Ovary (tissue), 9 donors: ENCODE results near the gene IGSF9. TPM values are rescaled to one million over a fixed set of nuclear protein-coding genes. Genes with fewer than 3 reads are reported as not detected.

Source experiments
- DNase-seq, 5 donors: peaks; one replicate each; pipeline ENCODE4 v3.0.0-alpha.2; 2019 to 2020
- H3K27ac ChIP-seq, 2 donors: fragments of 200-600 bp; one replicate each; pipeline versions ENCODE4 v1.5.1 to v1.8.0; 2019 to 2022
- H3K27me3 ChIP-seq: fragments of 200-600 bp; one replicate; pipeline ENCODE4 v1.8.0; 2022
- H3K36me3 ChIP-seq: fragments of 200-600 bp; sonication (generic); one replicate; pipeline ENCODE4 v1.5.1; 2019
- H3K4me1 ChIP-seq: one replicate; pipeline ENCODE4 v1.8.1; 2013; ENCODE audit warnings: mild to moderate bottlenecking, moderate library complexity; ENCODE audit not compliant: insufficient read depth
- H3K4me3 ChIP-seq: fragments of 200-600 bp; sonication (generic); one replicate; pipeline ENCODE4 v1.5.1; 2017
- H3K9me3 ChIP-seq, 2 donors: fragments of 200-600 bp in 1 of 2; sonication (generic) in 1 of 2; one replicate each; pipeline versions ENCODE4 v1.5.1 to v1.8.1; 2013 to 2019; ENCODE audit warnings: mild to moderate bottlenecking in 1 of 2, moderate library complexity in 1 of 2
- EP300 ChIP-seq: sonication (generic); formaldehyde crosslinking; IDR thresholded peaks from one replicate; pipeline ENCODE4 v1.6.1; 2017; ENCODE audit warnings: antibody characterized with exemption
- POLR2A ChIP-seq: fragments of 450-650 bp; IDR thresholded peaks from one replicate; pipeline ENCODE4 v1.6.1; 2017; ENCODE audit warnings: antibody characterized with exemption, mild to moderate bottlenecking, moderate library complexity
- WGBS, 3 donors: extraction: QIAGEN DNeasy Blood & Tissue Kit in 1 of 3; methylation state at CpG; one replicate each; pipeline versions ENCODE4 v1.1.5 to v1.1.7; 2013 to 2017; 5-methylcytosine and 5-hydroxymethylcytosine counted together
- intact Hi-C, 4 donors: fragments of 100-400 bp; cut with DNase I; formaldehyde crosslinking; loops; one replicate each; pipeline versions ENCODE4 v1.11.0 to v1.15.1; 2022 to 2023
- polyA plus RNA-seq, 2 donors: library from polyadenylated mRNA; stranded (reverse); fragments of 200-250 nt in 1 of 2; fragments of 350-450 nt in 1 of 2; fragmentation: Illumina TruSeq in 1 of 2; extraction: RNeasy Lipid Tissue Mini Kit (QIAGEN cat#74804) in 1 of 2; gene quantifications; one replicate each; pipeline ENCODE4 v1.2.3, GENCODE V29; 2013 to 2014
- total RNA-seq, 7 donors: library from RNA; depleted of rRNA in 2 of 7; stranded (reverse); fragments of >200 nt in 2 of 7; fragmentation: NEBNext Ultra II Directional in 3 of 7; extraction: Animal tissue kit (Norgen Biotek cat#: 25700) in 3 of 7; gene quantifications; one replicate each; pipeline versions ENCODE4 v1.1.0 to v1.2.4, GENCODE V29; 2016 to 2023
- TF ChIP-seq, protein P1 (sequence below), 3 donors: fragments of 450-650 bp in 2 of 3; fragments of 200-600 bp in 1 of 3; IDR thresholded peaks; one replicate each; pipeline versions ENCODE4 v1.5.1 to v1.8.0; 2016 to 2022; ENCODE audit warnings: antibody characterized with exemption in 3 of 3, mild to moderate bottlenecking in 1 of 3
- donor health status: DM: no; HTN: no; CAD: no; lungs with moderate emphysema.
- donor health status: DM: no; HTN: no; CAD: no.
- donor health status: Bipolar disorder and iron deficiency.
- donor health status: DM: yes; HTN: yes; CAD: no.
- donor health status: DM: no; HTN: no; CAD: no.
- donor health status: DM: yes; HTN: yes; CAD: no.

The IGSF9 gene
- total and polyA plus RNA-seq, 9 donors = 0.10 to 14.0 (median 1.3) TPM

DNA sequence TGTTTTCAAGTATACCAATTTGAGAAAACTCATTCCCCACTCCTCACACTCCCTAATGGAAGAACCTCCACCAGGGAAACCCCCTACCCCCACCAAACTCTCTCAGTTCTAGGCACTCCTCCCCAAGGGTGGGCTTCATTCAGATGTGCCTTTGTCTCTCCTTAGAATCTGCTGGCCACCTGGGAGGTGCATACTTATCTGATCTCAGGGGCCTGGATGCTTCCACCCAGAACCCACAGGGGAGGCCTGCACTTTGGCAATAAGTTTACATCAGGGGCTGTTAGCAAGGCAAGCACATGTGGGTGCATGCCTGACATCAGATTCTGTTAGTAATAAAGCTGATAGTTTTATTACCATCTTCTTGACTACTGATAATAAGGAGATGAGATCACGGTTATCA is 41.1 kb upstream of the IGSF9 start:
- no peaks in the 10 kb centered on the region for H3K36me3 ChIP-seq
- no peak for DNase-seq
- no peaks in the 10 kb centered on the region for H3K9me3 ChIP-seq
- intact Hi-C loops = no loop called here
- no peaks in the 10 kb centered on the region for H3K4me1 ChIP-seq
- no peak overlapping the region for H3K4me3 ChIP-seq
- WGBS, 3 donors = 69 to 88% (median 78%) methylated on average over 1 of the region's 1 CpG
- TF ChIP-seq, protein P1, sequence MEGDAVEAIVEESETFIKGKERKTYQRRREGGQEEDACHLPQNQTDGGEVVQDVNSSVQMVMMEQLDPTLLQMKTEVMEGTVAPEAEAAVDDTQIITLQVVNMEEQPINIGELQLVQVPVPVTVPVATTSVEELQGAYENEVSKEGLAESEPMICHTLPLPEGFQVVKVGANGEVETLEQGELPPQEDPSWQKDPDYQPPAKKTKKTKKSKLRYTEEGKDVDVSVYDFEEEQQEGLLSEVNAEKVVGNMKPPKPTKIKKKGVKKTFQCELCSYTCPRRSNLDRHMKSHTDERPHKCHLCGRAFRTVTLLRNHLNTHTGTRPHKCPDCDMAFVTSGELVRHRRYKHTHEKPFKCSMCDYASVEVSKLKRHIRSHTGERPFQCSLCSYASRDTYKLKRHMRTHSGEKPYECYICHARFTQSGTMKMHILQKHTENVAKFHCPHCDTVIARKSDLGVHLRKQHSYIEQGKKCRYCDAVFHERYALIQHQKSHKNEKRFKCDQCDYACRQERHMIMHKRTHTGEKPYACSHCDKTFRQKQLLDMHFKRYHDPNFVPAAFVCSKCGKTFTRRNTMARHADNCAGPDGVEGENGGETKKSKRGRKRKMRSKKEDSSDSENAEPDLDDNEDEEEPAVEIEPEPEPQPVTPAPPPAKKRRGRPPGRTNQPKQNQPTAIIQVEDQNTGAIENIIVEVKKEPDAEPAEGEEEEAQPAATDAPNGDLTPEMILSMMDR (IDR thresholded peaks at IDR 0.05) = no peak
- TF ChIP-seq POLR2A = no peak
- TF ChIP-seq EP300 = no peak
- H3K27me3 ChIP-seq = no peaks in the 10 kb centered on the region
- H3K27ac ChIP-seq = no peak overlapping the region

DNA sequence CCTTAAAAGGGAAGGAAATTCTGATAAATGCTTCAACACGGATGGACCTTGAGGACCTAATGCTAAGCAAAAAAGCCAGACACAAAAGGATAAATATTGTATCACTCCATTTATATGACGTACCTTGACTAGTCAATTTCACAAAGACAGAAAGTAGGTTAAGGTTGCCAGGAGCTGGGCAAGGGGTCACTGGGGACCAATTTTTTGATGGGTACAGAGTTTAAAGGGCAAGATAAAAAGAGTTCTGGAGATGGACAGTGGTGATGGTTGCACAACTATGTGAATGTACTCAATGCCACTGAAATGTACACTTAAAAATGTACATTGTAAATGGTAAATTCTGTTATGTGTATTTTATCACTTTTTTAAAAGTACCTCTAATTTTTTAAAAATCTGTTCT is 40.7 kb upstream of the IGSF9 start:
- no peak for TF ChIP-seq POLR2A
- TF ChIP-seq, protein P1 (IDR thresholded peaks at IDR 0.05) = no peak
- TF ChIP-seq EP300 = no peak
- WGBS, 3 donors = 54 to 77% (median 61%) methylated on average over 2 of the region's 2 CpGs

GRCh38 chr1:159985473-159985872 is 40.1 kb upstream of the IGSF9 start:
- no peak for DNase-seq
- no peak overlapping the region for H3K4me3 ChIP-seq
- TF ChIP-seq, protein P1 (IDR thresholded peaks at IDR 0.05) = no peak
- no peak for TF ChIP-seq EP300
- no peak for TF ChIP-seq POLR2A
- no peak overlapping the region for H3K27ac ChIP-seq
- H3K4me1 ChIP-seq = no peaks in the 10 kb centered on the region
- no peaks in the 10 kb centered on the region for H3K36me3 ChIP-seq
- no peaks in the 10 kb centered on the region for H3K27me3 ChIP-seq
- H3K9me3 ChIP-seq = no peaks in the 10 kb centered on the region
- intact Hi-C loops = no loop called here
- WGBS, 3 donors = 88 to 91% (median 89%) methylated on average over 6 of the region's 6 CpGs

More for the DNA sequence above, 40.7 kb upstream of the IGSF9 start:
- no peak overlapping the region for H3K27ac ChIP-seq
- H3K27me3 ChIP-seq = no peaks in the 10 kb centered on the region
- H3K36me3 ChIP-seq = no peaks in the 10 kb centered on the region
- no peaks in the 10 kb centered on the region for H3K9me3 ChIP-seq
- no peaks in the 10 kb centered on the region for H3K4me1 ChIP-seq
- no peak for DNase-seq
- intact Hi-C loops = no loop called here
- no peak overlapping the region for H3K4me3 ChIP-seq

GRCh38 chr1:159983681-159984080 is 38.3 kb upstream of the IGSF9 start:
- TF ChIP-seq EP300 (no peak), POLR2A (no peak)
- Histone ChIP-seq H3K4me3 (no peak overlapping the region), H3K27ac (no peak overlapping the region), H3K36me3 (no peaks in the 10 kb centered on the region), H3K4me1 (no peaks in the 10 kb centered on the region), H3K27me3 (no peaks in the 10 kb centered on the region), H3K9me3 (no peaks in the 10 kb centered on the region)
- intact Hi-C loops = no loop called here
- no peak for DNase-seq
- WGBS, 3 donors = 29 to 65% (median 46%) methylated on average over 5 of the region's 5 CpGs

DNA sequence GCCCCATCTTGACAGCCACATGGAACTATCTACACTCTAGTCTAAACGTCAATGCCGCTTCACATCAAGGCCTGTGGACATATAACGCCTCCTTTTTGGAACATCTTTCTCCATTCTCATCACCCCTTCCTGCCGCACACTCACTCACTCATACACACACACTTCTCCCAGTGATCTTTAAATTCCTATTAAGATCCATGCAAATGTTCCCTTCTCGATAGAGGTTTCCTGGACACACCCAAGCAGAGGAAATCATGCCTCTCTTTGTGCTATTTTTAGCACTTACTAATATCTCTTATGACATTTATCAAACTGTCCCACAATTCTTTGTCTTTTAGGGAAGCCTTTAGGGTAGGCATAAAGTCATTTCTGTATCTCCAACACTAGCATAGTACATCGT is 36.9 kb upstream of the IGSF9 start:
- no peaks in the 10 kb centered on the region for H3K27me3 ChIP-seq
- DNase-seq = no peak
- no peaks in the 10 kb centered on the region for H3K4me1 ChIP-seq
- no peak overlapping the region for H3K4me3 ChIP-seq
- TF ChIP-seq POLR2A (no peak), EP300 (no peak)
- TF ChIP-seq, protein P1 (IDR thresholded peaks at IDR 0.05) = no peak
- H3K9me3 ChIP-seq = no peaks in the 10 kb centered on the region
- no peak overlapping the region for H3K27ac ChIP-seq
- 73 to 88% (median 78%) methylated on average over 5 to 6 of the region's 6 CpGs for WGBS, 3 donors
- intact Hi-C loops = no loop called here
- no peaks in the 10 kb centered on the region for H3K36me3 ChIP-seq
